HG03139 (cell line): Measurements from ENCODE around the gene NUDT22.

ENCODE experiments used
- ATAC-seq: cut with Tn5 transposase; IDR thresholded peaks from one replicate; pipeline ENCODE4 v1.9.1; 2021; ENCODE audit not compliant: unreplicated experiment

NUDT22 gene

GRCh38 chr11:64226507-64227051, 505 bp downstream of the NUDT22 start:
- ATAC-seq: no peak

- ATAC-seq: no peak
Measured at GRCh38 chr11:64227405-64227956, 1.4 kb downstream of the NUDT22 start.

- no peak for ATAC-seq
Measured at GRCh38 chr11:64229090-64229743, 3.1 kb downstream of the NUDT22 start.

DNA sequence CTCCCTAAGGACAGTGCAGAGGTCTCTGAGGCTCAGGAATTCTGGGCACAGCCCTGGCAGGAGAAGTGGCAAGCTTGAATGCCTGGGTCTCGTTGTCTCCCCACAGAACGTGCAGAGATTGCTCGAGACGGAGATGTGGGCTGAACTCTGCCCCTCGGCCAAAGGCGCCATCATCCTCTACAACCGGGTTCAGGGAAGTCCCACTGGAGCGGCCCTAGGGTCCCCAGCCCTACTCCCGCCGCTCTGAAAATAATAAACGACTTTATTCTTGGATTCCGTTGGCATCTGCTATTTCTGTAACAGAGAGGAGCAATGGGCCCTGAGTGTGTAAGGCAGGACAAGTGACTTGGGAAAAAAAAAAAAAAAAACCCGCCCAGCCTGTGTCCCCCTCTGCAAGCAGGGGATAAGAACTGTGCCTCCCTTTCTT, 3.7 kb downstream of the NUDT22 start:
- no peak for ATAC-seq

DNA sequence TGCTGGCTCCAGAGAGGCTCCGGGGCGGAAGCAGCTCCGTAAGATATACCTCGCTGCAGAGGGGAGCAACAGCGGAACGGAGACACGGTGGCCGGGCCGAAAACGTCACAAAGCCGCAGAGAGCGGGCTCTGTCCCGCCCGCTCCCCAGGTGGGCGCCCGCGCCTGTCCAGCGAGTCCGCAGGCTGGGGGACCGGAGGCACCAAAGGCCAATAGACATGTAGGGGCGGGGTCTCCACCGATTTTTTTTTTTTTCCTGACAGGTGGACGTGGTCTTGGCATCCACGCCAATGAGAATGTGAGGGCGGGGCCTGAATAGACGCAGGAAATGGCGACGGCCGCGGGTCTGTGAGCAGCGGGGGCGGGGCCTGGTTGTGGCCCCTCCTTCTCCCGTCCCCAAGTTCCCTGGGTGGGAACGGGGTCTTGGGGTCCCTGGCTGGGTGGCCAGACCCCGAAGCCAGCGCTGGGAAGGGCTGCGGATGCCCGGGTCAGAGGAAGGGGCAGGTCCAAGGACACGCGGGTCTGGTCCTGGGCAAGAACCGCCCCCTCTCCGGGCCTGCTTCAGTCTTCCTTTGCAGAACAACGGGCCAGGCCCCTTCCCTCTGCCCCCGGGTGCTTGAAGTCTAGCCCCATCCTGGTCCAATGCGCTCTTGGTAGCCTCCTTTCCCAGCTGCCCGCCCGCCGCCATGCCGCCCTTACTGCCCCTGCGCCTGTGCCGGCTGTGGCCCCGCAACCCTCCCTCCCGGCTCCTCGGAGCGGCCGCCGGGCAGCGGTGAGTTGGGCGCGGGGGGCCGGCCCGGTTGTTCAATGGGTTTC, 4.3 kb downstream of the NUDT22 start, which contains the start of gene DNAJC4:
DNAJC4 (plus strand) TSS at position 378 of the 814 bp plus-strand sequence; CDS start at position 685, 307 bp downstream.
- no peak for ATAC-seq

GRCh38 chr11:64230985-64231365, 4.9 kb downstream of the NUDT22 start:
- ATAC-seq: no peak

GRCh38 chr11:64231546-64231945, 5.5 kb downstream of the NUDT22 start:
- ATAC-seq: no peak

DNA sequence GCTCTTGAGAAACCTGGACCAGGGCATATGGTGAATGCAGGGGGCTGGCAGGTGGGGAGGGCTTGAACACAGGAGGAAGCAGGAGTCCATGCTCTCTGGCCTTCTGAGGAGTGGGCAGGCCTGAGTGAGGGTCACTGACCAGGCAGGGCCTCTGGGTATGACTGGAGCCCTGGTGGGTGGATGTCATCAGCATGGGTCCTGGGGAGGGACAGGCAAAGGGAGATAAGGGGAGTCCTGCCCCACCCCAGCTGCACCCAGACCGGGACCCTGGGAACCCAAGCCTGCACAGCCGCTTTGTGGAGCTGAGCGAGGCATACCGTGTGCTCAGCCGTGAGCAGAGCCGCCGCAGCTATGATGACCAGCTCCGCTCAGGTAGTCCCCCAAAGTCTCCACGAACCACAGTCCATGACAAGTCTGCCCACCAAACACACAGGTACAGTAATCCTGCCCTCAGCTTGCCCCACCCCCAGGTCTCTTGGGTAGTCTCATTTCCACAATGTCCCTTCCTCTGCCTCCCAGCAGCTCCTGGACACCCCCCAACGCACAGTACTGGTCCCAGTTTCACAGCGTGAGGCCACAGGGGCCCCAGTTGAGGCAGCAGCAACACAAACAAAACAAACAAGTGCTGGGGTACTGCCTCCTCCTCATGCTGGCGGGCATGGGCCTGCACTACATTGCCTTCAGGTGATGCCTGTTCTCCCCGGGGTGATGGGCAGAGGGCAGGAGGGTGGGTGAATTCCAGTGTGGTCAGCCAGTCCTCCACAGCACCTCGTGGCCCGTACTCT, 6.3 kb downstream of the NUDT22 start:
- ATAC-seq: no peak

DNA sequence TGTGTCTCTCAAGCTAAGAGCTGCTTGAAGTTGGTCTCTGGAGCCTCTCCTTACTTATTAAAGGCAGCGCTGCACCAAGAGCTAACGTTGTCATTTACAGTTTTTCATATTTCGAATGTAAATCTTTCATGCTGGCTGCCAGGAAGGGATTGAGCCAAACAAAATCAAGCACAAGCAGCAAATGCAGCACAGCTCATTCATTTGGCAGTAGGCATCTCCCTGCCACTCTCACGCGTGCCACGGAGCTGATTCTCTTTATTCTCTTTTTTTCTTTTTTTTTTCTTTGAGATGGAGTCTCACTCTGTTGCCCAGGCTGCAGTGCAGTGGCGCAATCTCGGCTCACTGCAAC, 6.9 kb downstream of the NUDT22 start:
- no peak for ATAC-seq

DNA sequence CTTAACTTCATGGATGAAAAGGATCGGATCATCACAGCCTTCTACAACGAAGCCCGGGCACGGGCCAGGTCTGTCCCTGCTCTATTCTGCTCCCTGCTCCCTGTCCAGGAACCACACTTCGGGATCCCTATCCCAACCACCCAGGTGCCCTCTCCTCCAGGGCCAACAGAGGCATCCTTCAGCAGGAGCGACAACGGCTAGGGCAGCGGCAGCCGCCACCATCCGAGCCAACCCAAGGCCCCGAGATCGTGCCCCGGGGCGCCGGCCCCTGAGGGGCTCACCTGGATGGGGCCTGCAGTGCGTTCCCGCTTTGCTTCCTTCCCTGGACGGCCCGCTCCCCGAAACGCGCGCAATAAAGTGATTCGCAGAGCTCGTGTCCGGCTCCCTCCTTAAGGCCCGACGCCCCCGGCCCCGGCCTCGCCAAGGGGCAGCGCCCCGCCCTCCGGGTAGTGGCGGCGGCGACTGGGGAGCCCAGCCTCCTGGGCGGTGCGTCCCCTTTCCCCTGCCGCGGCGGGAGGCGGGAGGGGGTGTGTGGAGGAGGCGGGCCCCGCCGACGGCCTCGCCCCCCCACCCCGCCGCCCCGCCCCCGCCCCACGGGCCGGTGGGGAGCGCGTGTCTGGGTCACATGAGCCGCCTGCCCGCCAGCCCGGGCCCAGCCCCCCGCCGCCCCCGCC, 8.0 kb downstream of the NUDT22 start, which contains the start of gene VEGFB:
VEGFB (plus strand) TSS at position 672 of the 674 bp plus-strand sequence. CDS start 250 bp downstream, outside the sequence.
- ATAC-seq: no peak

DNA sequence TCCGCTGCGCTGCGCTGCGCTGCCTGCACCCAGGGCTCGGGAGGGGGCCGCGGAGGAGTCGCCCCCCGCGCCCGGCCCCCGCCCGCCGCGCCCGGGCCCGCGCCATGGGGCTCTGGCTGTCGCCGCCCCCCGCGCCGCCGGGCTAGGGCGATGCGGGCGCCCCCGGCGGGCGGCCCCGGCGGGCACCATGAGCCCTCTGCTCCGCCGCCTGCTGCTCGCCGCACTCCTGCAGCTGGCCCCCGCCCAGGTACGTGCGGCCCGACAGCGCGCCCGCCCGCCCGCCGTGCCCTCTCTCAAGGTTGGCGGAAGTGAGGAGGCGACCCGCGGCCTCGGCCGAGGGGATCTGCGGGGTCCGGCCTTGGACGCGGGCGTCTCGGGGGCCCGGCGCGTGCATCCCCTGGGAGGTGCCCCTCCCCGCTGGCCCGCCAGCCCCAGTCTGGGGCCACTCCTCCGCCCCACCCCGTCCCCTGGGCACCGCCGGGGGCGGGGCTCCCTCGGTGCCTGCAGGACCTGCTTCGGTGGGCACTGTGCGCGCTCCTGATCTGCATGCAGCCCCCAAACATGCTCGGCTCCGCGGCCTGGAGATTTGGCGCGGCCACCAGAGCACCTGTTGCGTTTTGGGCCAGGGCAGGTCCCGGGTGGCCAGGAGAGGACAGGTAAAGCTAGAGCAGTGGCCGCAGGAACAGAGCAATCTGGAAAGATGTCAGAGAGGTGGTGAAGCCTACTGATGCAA, 8.7 kb downstream of the NUDT22 start:
- no peak for ATAC-seq

GRCh38 chr11:64235437-64236161, 9.5 kb downstream of the NUDT22 start:
- no peak for ATAC-seq

DNA sequence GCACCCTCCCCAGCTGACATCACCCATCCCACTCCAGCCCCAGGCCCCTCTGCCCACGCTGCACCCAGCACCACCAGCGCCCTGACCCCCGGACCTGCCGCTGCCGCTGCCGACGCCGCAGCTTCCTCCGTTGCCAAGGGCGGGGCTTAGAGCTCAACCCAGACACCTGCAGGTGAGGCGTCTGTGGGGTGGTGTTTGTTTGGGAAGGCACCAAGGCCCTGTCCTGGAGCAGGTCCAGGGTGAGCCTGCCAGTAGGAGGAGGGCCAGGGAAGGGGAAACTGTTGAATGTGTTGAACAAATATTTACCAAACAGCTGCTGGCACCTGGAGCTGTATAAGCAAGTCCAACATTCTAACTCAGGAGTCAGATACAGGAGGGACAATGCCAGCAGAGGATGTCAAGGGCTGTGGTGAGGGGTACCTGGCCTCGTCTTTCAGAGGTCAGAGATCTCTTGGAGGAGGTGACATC, 11.4 kb downstream of the NUDT22 start:
- ATAC-seq: no peak

- ATAC-seq: no peak
Measured at GRCh38 chr11:64238076-64238475, 12.0 kb downstream of the NUDT22 start.

DNA sequence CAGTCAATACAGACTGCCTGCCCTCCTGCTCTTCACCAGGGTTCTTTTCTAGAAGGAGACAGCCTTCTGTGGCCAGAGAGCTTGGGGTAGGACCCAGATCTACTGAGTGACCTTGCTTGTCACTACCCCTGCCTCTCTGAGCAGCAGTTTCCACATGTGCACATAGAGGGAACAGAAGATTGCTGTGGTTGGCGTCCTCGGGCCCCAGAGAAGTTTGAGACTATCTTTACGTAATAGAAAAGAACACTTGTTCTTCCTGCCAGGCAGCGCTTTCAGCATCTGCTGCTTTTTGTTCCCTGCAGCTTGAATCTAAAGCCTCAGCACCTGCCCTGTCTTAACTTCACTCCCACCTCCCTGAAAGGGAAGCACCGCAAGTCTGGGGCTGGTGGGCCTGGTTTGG, 12.9 kb downstream of the NUDT22 start:
- ATAC-seq: no peak

DNA sequence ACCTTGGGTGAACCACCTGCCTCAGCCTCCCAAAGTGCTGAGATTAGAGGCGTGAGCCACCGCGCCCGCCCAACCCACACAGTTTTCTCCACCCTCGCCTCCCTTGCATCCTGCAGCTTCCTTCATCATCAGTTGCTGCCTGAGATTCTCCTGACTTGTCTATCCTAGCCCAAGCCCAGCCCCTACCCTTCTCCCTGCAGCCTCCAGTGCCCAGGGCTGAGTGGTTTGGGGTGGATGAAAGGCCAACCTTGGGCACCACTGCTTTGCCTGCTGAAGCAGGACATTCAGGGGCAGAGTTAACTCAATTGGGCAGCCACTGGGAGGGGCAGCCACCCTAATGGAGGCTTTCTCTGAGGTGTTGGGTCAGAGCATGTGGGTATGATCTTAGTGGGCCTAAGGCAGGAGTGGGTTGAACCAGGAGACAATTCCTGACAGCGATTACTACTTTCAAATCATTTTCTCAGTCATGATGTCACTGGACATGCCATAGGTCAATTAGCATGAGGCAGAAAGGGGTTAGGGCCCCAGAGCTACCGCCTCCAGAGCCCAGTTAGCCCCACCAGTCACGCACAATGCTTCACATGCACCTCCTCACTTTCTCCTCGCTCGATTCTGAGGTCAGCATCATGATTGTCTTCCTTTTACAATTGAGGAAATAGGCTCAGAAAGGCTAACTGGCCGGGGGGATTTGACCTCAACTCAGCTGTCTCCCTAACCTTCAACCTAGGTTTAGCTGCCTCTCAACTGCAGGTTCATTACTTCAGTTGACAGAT, 13.8 kb downstream of the NUDT22 start:
- ATAC-seq: no peak

GRCh38 chr11:64240435-64241240, 14.6 kb downstream of the NUDT22 start, which contains the start of gene FKBP2:
FKBP2 (plus strand) TSS chr11:64241095; CDS start chr11:64242388, 1,293 bp downstream.
- ATAC-seq: peak; percentile 46

- ATAC-seq: peak; percentile 56
Measured at GRCh38 chr11:64241241-64241490, 15.1 kb downstream of the NUDT22 start.
